ENCODE data around the gene YARS1. TPM values are rescaled to one million over a fixed set of nuclear protein-coding genes. Genes with fewer than 3 reads are reported as not detected.
A peak's percentile ranks its signal among the peaks of the same experiment; 100 is the strongest.

Gene YARS1
- total and polyA plus RNA-seq, 2 experiments from 2014 or later: 134 to 182 TPM

GRCh38 chr1:32749771-32750170 is 67.4 kb downstream of the YARS1 start:
- Mint-ChIP-seq H3K27ac (no peak overlapping the region), H3K36me3 (ENCODE audit: low read depth) (no peaks in the 10 kb centered on the region; the same call in 2 of the 3 replicates), H3K9me3 (0 out of 3 replicates have a peak, but pooled peaks cover 2% of the 10 kb centered on the region), H3K4me3 (no peak overlapping the region), H3K27me3 (ENCODE audit: insufficient read depth, low read depth, poor library complexity) (peaks cover 9% of the 10 kb centered on the region), H3K4me1 (peaks cover 20% of the 10 kb centered on the region)
- H3K36me3 ChIP-seq (ENCODE audit: insufficient read depth): no peaks in the 10 kb centered on the region
- H3K79me2 ChIP-seq (replicated peaks; ENCODE audit: insufficient read depth): peaks cover 5% of the 10 kb centered on the region
- peaks cover 9% of the 10 kb centered on the region for H3K4me1 ChIP-seq (ENCODE audit: insufficient read depth)
- H3K27ac ChIP-seq (ENCODE audit: low read depth): no peak overlapping the region
- no peak for TF ChIP-seq EZH2 (IDR thresholded peaks at IDR 0.05; ENCODE audit: low read depth, unreplicated experiment)
- no peak for TF ChIP-seq ZNF462 (CRISPR knock-in tag; IDR thresholded peaks at IDR 0.05)
- peak; percentile 38 to 66 for TF ChIP-seq CTCF (conservative IDR thresholded peaks at IDR 0.05; ENCODE audit: low read depth in 2 of 2)
- no peak for TF ChIP-seq POLR2AphosphoS5 (IDR thresholded peaks at IDR 0.05; ENCODE audit: low read depth)
- H3K4me3 ChIP-seq: no peak overlapping the region
- H3K9me2 ChIP-seq (ENCODE audit: insufficient read depth): no peaks in the 10 kb centered on the region
- DNase-seq (ENCODE audit: low spot score) (no peak), ATAC-seq (peak; percentile 5)
- peaks cover 7% of the 10 kb centered on the region for H3F3A ChIP-seq (replicated peaks; ENCODE audit: low read depth)
- H3K4me2 ChIP-seq: no peak overlapping the region
- H2AFZ ChIP-seq: no peak overlapping the region
- H3K27me3 ChIP-seq (ENCODE audit: insufficient read depth): no peaks in the 10 kb centered on the region
- no peaks in the 10 kb centered on the region; the same call in 1 of the 2 replicates for H4K20me1 ChIP-seq (replicated peaks; ENCODE audit: insufficient read depth)
